H1 (cell line): ENCODE data around the gene ARHGEF11.

Source experiments
- CEBPB ChIP-seq: IDR thresholded peaks from 2 replicates; pipeline ENCODE4 v1.6.1; 2012; ENCODE audit warnings: low read depth, low read length
- JUND ChIP-seq: IDR thresholded peaks from 2 replicates; pipeline ENCODE4 v1.6.1; 2011; ENCODE audit warnings: mild to moderate bottlenecking, improper control_type of control experiment, low read length
- TF ChIP-seq, protein P1 (sequence below), 3 experiments: IDR thresholded peaks; 1 replicate in 2 of 3; 2 replicates in 1 of 3; pipeline versions ENCODE4 v1.5.1 to v1.6.1; 2011; ENCODE audit warnings: low read length in 3 of 3, mild to moderate bottlenecking in 3 of 3, inconsistent platforms in 2 of 3, low read depth in 1 of 3, moderate library complexity in 1 of 3; ENCODE audit not compliant: insufficient read depth in 1 of 3; ENCODE audit errors: control extremely low read depth in 1 of 3

DNA sequence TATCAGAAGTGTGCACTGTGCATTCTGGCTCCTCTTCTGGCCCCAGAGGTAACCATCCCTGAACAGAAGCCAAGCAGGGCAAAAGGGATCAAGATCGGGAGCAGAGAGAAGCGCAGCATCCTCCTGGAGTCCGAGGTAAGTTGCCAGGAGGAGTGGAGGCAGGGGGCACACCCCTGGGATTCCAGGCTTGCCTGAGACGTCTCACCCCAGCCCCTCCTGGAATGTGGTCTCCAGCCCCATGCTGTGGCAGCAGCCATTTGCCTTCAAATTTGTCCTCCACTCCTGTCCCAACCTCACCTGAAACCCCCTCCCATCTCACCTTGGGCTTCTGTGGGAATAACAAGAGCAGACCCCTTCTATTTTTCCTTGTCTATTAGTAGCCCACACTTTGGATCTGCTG lies 115.1 kb downstream of the ARHGEF11 start:
- TF ChIP-seq JUND (no peak), CEBPB (no peak)
- TF ChIP-seq, protein P1, sequence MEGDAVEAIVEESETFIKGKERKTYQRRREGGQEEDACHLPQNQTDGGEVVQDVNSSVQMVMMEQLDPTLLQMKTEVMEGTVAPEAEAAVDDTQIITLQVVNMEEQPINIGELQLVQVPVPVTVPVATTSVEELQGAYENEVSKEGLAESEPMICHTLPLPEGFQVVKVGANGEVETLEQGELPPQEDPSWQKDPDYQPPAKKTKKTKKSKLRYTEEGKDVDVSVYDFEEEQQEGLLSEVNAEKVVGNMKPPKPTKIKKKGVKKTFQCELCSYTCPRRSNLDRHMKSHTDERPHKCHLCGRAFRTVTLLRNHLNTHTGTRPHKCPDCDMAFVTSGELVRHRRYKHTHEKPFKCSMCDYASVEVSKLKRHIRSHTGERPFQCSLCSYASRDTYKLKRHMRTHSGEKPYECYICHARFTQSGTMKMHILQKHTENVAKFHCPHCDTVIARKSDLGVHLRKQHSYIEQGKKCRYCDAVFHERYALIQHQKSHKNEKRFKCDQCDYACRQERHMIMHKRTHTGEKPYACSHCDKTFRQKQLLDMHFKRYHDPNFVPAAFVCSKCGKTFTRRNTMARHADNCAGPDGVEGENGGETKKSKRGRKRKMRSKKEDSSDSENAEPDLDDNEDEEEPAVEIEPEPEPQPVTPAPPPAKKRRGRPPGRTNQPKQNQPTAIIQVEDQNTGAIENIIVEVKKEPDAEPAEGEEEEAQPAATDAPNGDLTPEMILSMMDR (IDR thresholded peaks at IDR 0.05; ENCODE audit: control extremely low read depth in 1 of 3, insufficient read depth in 1 of 3, low read depth in 1 of 3, low read length in 3 of 3) = no peak
